ENCODE data around the gene ANKS4B. TPM values are rescaled to one million over a fixed set of nuclear protein-coding genes. Genes with fewer than 3 reads are reported as not detected.
"Not testable (repeated sequence)": the region's sequence is repeated elsewhere in the genome, so short reads cannot be mapped to it uniquely, and the experiment has no call there.

The ANKS4B gene
- total RNA-seq, 1 donor, result not detected

- no peak for DNase-seq (ENCODE audit: low read depth)
- no peak overlapping the region for H3K4me3 ChIP-seq (ENCODE audit: low read depth, low read length)
- TF ChIP-seq CTCF (IDR thresholded peaks at IDR 0.05; ENCODE audit: insufficient read depth, low read depth, low read length), result no peak
Measured at GRCh38 chr16:21284414-21284813, 50.9 kb downstream of the ANKS4B start.

DNA sequence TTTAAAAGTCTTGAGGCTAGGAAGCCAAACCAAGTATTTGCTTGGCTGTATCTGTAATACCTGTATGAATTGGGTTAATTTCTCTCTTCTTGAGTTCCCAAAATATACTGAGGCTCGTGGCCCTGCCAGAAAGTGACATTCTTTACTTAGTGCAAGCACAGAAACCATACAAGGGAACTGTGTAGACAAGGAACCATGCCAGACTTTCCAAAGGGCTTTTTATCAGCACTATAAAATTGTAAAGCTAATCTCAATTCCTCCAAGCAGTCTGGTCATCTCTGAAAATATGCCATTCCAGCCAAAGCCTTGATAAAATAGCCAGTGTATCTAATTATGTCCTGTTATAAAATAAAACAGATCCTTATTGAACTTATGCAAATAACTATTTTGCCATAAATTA lies 51.8 kb downstream of the ANKS4B start:
- TF ChIP-seq CTCF (IDR thresholded peaks at IDR 0.05; ENCODE audit: insufficient read depth, low read depth, low read length), result no peak

GRCh38 chr16:21289789-21290188 lies 56.3 kb downstream of the ANKS4B start:
- not testable (repeated sequence) for H3K4me3 ChIP-seq (ENCODE audit: low read depth, low read length); DNase-seq (ENCODE audit: low read depth)

More for the DNA sequence above, 51.8 kb downstream of the ANKS4B start:
- H3K4me3 ChIP-seq (ENCODE audit: low read depth, low read length), result no peak overlapping the region
- DNase-seq (ENCODE audit: low read depth), result no peak

- peak overlapping the region; percentile 79 for H3K4me3 ChIP-seq (ENCODE audit: low read depth, low read length)
- peak; percentile 100 for DNase-seq (ENCODE audit: low read depth)
- TF ChIP-seq CTCF (IDR thresholded peaks at IDR 0.05; ENCODE audit: insufficient read depth, low read depth, low read length), result peak; percentile 95
Measured at GRCh38 chr16:21300309-21301167, 67.0 kb downstream of the ANKS4B start.

GRCh38 chr16:21301168-21301894 lies 67.8 kb downstream of the ANKS4B start:
- TF ChIP-seq CTCF (IDR thresholded peaks at IDR 0.05; ENCODE audit: insufficient read depth, low read depth, low read length), result peak; percentile 28
- H3K4me3 ChIP-seq (ENCODE audit: low read depth, low read length), result peak overlapping the region; percentile 79
- DNase-seq (ENCODE audit: low read depth), result peak; percentile 68

GRCh38 chr16:21301895-21302291 lies 68.4 kb downstream of the ANKS4B start:
- no peak for DNase-seq (ENCODE audit: low read depth)
- H3K4me3 ChIP-seq (ENCODE audit: low read depth, low read length), result peak overlapping the region; percentile 79
- TF ChIP-seq CTCF (IDR thresholded peaks at IDR 0.05; ENCODE audit: insufficient read depth, low read depth, low read length), result no peak

DNA sequence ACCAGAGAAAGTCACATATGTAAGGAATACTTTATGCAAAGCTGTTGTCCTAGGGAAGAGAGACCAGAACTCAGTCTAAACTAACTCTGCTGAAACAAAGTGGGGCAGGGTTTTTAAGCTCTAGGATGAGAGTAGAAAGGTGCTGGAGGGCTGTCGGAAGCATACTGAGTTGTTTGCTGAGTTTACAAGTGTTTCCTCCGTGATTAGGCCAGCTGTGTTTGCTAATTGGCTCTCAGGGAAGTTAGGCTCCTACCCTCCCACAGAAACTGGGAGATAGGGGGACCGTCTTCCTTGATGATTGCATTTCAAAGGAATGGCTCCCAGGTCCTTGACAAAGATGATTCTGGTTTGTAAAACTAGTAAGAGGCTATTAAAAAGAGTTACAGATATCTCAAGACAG lies 69.0 kb downstream of the ANKS4B start:
- TF ChIP-seq CTCF (IDR thresholded peaks at IDR 0.05; ENCODE audit: insufficient read depth, low read depth, low read length), result no peak
- DNase-seq (ENCODE audit: low read depth), result peak; percentile 5
- peak overlapping the region; percentile 79 for H3K4me3 ChIP-seq (ENCODE audit: low read depth, low read length)
